Stimulated activated CD8-positive, alpha-beta memory T cell treated with anti-CD3 and anti-CD28 coated beads, Interleukin-7, amount 100 ng/mL, for 4 hours (primary cell): ENCODE data around the gene DOK4.
A peak's percentile ranks its signal among the peaks of the same experiment; 100 is the strongest.
"Not testable (repeated sequence)": the region's sequence is repeated elsewhere in the genome, so short reads cannot be mapped to it uniquely, and the experiment has no call there.

Experiments used
- DNase-seq, 2 donors: peaks; one replicate each; pipeline ENCODE4 v3.0.0-alpha.2; 2020; ENCODE audit warnings: low read depth in 2 of 2

DOK4 gene

DNA sequence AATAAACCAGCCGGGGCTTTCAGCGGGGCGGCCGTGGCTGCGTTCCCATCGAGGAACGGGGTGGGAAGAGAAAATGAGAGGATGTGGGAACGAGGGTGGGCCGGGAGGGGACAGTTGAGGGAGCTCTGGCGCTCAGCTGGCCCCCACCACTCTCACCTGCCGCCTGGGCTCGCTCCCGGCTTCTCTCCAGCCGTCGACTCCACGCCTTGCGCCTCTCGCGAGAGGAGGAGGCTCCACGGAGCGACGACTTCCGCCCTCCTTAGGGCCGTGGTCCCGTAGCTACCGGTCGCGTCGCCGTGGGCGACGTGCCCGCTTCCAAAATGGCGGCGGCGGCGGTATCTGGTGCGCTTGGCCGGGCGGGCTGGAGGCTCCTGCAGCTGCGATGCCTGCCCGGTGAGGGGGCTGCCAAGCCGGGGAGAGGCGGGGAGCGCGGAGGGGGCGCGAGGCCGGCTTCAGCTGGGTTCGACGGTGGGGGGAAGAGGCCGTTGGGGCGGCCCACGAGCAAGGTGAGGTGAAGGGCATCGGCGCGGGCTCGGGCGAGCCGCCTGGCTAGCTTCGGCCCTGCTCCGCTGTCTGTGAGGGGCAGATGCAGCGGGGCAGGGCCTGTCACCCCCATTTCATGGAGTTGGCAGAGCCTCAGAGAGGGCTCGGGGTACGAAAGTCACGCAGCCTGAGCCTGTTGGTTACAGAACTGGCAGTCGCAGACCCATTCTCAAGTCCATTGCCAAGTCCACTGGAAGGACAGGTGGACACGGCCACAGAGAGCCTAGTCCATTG is 38.9 kb downstream of the DOK4 start, which contains the start of the genes CIAPIN1 and COQ9:
TSS of gene CIAPIN1 (minus strand) at position 200 of the 777 bp plus-strand sequence. CDS start 6,457 bp downstream, outside the sequence.
TSS of gene COQ9 (plus strand) at position 294 of the 777 bp plus-strand sequence. CDS start at position 321, 27 bp downstream.
- DNase-seq, result peak; percentile 83 to 91

DNA sequence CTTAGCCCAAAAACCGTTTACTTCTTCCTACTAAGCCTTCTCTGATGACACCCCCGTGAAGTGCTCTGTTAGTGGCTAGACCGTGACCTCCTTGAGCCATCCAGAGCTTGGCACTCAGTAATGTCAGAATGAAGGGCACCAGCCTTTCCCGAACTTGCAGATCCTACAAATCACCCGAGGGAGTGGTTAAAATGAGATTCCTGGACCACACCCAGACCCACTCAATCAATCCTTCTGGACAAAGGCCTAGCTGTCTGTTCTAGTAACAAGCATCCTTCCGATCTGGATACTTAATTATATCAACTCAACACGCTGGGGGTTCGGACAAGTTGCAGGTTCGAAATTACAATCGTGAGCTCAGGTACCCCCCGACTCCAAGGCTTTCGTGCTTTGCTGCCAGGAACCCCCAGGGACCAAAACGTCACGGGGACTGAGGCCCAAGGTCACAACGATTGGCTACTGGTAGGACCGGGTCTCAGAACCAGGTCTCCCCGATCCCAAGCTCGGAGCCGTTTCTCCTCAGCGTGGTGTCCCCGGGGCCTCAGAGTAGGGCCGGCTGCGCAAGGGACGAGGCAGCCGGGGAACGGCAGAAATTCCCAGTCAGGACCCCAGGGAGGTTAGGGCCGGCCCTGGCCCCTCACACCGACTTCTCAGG is 39.6 kb downstream of the DOK4 start:
- DNase-seq, result peak in 1 of 2 donors; percentile 1

DNA sequence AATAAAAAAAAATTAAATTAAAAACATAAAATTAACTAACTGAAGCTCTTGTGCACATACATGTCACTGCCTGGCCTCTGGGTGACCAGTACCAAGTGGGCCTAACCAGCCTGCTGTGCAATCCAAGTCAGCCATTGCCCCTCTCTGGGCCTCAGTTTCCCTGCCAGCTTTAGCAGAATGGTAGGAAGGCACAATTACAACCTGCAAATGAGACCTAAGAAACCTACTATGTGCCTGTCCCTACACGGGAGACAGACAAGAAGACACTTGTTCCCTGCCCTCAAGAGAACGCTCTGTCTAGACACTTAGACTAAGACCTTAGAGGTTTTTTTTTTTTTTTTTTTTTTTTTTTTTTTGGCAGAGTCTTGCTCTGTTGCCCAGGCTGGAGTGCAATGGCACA is 40.8 kb downstream of the DOK4 start:
- DNase-seq, result no peak

DNA sequence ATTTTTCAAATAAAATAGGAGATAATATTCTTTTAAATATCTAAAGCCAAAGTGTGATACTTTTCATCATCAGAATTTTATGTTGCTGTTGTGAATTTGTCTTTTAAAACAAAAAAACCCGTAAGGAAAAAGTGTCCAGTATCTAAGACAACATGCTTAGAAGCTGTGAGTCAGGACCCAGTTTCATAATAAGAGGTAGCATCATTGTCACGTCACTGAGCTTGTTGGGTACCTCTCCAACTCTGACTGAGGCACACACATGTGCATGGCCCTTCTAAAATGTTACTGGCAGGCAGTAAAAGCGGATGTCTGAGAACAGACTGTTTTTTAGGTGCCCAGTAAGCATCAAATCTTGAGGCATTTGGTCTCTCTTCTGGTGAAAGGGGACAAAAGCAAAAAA is 41.6 kb downstream of the DOK4 start:
- DNase-seq, result no peak

DNA sequence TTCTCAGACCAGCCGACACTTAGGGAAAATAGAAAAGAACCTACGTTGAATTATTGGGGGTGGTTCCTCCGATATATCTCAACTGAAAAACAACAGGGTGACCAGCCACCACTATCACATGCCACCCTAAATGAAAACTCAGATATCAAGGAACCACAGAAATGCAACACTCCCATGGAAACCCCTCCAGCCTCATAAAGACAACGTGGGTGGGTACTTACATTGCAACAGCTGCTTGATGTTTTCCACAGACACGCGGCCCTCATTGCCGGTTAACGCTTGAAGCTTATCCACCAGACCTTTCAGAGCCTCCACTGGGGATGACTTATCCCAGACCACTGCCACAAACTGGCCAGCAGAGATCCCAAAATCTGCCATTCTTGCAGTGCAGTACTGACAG is 45.7 kb downstream of the DOK4 start:
- not testable (repeated sequence) for DNase-seq

DNA sequence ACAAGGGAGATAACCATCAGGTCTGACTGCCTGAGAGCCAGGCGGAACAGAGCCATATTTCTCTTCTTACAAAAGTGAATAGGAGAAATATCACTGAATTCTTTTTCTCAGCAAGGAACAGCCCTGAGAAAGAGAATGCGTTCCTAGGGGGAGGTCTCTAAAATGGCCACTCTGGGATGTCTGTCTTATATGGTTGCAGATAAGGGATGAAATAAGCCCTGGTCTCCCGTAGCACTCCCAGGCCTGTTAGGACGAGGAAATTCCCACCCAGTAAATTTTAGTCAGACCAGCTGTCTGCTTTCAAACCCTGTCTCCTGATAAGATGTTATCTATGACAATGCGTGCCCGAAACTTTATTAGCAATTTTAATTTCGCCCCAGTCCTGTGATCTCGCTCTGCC is 46.3 kb downstream of the DOK4 start:
- not testable (repeated sequence) for DNase-seq

DNA sequence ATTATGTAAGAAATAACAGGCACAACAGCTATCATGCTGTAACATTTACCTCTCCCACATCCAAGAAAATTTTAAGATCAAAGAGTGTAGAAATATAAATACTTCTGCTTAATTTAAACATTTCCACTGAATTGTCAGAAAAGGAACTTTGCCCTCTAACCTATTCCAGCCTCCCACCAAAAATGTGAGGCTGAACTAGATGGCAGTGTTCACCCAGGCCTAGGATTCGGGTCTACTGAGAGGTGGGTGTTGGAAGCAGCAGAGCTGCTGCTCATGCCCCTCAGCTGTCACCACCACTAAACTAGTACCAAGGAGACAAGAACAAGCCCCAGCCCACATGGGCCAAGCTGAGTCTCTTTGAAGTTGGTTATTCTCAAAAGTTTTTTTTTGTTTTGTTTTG is 50.5 kb downstream of the DOK4 start:
- no peak for DNase-seq

DNA sequence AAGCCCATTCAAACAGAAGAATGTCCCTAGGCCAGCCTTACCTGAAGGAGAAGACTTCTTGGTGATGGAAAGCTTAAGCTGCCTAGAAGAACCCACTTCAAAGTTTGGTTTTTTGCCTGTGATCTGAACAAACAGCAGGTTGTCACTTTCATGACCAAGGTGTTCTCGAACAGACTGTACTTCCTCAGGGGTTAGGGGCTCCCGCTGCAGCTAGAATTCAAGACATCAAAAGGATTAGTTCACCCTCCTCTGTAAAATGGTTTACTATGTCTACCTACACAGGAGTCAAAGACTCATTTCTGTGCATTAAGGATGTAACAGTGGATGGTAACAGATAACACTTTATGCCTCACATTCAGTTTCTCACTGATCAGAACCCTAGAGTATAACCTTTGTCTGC is 52.3 kb downstream of the DOK4 start:
- DNase-seq, result no peak

DNA sequence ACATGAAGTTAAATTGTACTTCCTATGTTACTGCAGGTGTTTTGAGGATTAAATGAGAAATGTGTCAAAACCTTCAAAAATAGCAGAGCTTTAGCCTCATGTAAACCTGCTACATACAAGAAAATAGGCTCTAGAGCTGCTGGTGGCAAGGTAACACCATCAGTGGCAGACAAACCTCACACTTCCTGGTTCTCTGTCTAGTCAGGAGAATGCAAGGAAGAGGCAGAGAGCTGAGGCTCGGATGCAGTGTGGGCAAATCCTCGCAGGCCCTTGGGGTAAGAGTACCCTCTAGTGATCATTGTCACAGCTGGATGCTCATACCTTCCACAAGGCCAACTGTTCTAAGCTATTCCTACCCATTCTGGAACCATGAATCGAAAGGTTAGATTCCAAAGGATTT is 53.3 kb downstream of the DOK4 start:
- no peak for DNase-seq

DNA sequence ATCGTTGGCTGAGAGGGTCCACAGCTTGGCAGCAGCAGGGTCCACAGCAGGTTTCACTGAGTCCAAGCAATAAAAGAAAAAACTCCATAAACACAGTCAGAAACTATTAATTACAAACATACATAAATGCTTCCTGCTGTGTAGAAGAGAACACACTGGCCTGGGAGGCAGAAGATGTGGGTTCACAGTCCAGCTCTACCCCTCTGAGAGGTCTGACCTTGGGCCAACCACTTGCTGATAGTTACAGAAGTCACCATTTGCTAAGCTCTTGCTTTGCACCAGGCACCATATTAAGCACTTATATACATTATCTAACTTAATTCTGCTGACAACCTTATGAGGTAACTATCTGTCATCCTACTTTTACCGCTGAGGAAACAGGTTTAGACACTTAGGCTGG is 53.8 kb downstream of the DOK4 start:
- no peak for DNase-seq

DNA sequence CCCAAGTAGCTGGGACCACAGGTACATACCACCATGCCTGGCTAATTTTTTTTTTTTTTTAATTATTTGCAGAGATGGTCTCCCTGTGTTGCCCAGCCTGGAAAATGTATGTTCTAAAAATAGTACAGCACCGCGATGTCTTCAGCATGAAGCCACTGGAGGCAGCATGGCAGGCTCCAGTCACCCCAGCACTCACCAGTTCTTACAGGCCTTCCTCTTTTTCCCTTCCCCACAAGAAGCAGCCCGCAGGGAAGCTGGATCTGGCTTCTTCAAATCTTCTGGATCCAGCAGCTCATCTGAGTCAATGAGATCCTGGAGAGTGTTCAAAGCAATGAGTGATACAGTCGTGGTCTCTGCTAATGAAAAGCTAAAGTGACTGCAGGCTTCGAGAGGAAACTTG is 55.3 kb downstream of the DOK4 start:
- no peak for DNase-seq

DNA sequence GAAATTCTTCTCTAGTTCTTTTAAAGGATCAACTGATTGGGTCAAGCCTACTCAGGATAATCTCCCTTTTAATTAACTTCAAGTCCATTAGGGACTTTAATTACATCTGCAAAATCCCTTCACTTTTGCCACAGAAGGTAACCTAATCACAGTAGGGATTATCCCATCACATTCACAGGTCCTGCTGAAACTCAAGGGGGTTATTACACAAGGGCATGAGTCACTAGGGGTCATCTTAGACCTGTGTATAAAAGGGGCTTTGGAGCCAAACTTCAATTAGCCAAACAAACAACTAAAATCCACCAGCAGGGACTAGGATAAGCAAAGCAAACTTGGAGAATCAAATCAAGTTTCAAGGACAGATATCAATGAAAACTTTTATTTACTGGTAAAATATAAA is 58.5 kb downstream of the DOK4 start:
- no peak for DNase-seq

DNA sequence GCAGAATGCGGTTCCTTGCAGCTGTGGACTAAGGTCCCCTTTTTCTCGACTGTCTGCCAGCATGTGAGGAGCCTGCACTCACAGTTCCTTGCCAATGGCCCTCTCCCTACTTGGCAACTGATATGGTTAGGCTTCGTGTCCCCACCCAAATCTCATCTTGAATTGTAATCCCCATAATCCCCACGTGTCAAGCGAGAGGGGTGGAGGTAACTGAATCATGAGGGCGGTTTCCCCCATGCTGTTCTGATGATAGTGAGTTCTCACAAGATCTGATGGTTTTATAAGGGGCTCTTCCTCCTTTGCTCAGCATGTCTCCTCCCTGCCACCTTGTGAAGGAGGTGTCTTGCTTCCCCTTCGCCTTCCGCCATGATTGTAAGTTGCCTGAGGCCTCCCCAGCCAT is 59.0 kb downstream of the DOK4 start:
- DNase-seq, result no peak

DNA sequence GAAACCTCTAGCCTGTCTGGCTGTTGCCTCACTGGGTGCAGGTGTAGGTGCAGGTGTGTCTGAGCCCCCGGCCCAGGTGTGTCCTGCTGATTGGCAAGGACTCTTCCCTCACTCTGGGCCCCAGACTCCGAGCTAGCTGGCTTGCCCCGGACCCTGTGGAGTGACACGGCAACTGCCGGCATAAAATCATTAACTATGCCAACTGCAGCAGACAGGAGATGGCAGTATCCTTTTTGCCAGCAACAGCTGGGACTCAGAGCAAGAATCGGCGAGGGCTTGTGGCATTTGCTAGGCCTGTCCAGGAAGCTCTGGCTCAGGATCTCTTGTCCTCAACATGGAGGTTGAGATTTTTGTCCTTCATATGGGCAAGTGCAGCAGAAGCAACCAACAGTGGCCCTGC is 59.9 kb downstream of the DOK4 start:
- DNase-seq, result no peak

DNA sequence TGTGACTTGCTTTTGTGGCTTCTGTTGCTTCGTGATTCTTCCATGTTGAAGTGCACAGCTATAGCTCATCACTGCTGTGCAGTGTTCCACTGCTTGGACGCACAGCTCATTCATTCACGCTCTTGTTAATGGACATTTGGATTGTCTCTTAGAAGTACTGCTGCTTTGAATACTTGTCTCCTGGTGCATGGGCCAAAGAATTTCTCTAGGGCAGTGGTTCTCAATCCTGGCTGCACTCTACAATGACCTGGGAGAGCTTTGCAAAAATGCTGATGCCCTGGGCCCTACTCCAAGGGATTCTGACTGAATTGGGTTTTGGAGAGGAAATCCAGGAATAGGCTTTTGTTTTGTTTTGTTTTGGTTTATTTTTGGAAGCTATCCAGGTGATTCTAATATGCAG is 61.7 kb downstream of the DOK4 start:
- DNase-seq, result no peak

DNA sequence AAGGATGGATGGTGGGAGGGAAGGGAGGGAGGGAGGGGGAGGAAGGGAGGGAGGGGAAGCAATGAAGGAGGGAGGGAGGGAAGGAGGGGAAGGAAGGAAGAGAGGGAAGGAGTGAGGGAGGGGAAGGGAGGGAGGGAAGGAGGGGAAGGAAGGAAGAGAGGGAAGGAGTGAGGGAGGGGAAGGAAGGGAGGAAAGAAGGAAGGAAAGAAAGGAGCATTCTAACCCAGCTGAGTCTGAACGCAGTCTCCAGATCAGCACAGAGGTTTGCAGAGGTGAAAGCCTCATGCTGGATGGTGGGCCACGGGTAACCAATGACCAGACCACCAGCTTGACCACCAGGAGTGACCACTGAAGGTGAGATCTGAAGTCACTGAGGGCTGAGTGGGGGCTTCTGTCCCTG is 63.1 kb downstream of the DOK4 start:
- no peak for DNase-seq

DNA sequence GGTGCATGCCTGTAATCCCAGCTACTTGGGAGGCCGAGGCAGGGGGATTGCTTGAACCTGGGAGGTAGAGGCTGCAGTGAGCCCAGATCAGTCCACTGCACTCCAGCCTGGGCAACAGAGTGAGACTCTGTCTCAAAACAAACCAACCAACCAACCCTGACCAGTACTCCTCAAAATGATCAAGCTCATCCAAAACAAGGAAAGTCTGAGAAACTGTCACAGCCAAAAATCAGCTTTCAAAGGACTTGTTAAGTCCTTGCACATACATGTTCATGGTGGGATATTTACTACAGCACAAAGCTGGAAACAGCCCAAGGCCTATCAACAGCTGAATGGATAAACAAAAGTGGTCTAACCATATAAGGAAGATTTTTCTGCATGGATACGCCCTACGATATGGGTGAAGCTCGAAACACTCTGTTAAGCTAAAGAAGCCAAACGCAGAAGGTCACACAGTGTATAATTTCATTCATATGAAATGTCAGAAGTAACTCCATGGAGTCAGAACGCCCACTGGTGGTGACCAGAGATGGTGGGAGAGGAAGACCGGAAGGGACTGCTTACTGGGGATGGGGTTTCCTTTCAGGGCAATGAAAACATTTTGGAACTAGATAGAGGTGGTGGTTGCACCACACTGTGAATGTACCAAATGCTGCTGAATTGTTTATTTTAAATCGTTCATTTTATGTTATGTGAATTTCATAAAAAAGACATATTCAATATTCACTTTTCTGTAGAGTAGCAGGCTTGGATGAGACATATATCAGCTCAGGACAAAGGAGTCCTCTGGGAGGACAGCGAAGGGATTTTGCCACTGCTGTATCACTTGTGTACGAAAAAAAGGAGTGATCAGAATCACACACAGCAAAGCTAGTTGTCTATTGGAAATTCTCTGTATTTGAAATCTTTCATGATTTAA is 64.0 kb downstream of the DOK4 start:
- DNase-seq, result no peak
